ENCODE data around the gene NSDHL.

The NSDHL gene

GRCh38 chrX:152897222-152898131, 66.6 kb downstream of the NSDHL start, which contains the start of gene ZNF185:
TSS of gene ZNF185 (plus strand) at chrX:152898067. CDS start at chrX:152914490, 16,423 bp downstream.
- FAIRE-seq (no peak), DNase-seq (ENCODE audit: insufficient read length, low spot score) (no peak)
- no peak for TF ChIP-seq POLR2AphosphoS5 (IDR thresholded peaks at IDR 0.05; ENCODE audit: low read depth, low read length)
- no peak for TF ChIP-seq POLR2A (IDR thresholded peaks at IDR 0.05; ENCODE audit: low read depth, low read length)
- TF ChIP-seq POU2F2 (IDR thresholded peaks at IDR 0.05; ENCODE audit: low read depth, low read length) = no peak
- TF ChIP-seq SPI1 (IDR thresholded peaks at IDR 0.05; ENCODE audit: low read depth, low read length) = no peak
- TF ChIP-seq TAF1 (IDR thresholded peaks at IDR 0.05; ENCODE audit: low read depth, low read length) = no peak
- TF ChIP-seq PAX5 (IDR thresholded peaks at IDR 0.05; ENCODE audit: insufficient read depth, low read length, severe bottlenecking) = no peak

DNA sequence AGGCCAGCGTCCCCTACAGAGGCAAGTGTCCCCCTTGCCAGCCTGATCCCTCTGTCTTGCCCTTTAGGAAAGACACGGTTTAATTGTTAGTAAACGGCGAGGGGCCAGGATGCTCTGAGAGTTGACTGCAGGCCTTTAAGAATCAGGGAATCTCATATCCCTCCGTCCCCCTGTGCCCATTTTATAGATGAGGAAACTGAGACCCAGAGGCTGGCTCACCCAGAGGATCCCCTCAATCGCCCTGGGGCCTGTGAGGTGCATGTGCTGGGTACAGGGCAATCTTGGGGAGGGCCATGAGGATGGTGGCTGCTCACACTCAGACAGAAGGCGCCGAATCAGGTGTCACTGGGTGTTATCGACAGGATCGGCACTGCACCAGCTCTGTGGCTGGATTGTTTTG, 67.6 kb downstream of the NSDHL start:
- no peak for FAIRE-seq
- TF ChIP-seq PAX5 (IDR thresholded peaks at IDR 0.05; ENCODE audit: insufficient read depth, low read length, severe bottlenecking) = no peak
- no peak for TF ChIP-seq SPI1 (IDR thresholded peaks at IDR 0.05; ENCODE audit: low read depth, low read length)
- no peak for TF ChIP-seq POLR2AphosphoS5 (IDR thresholded peaks at IDR 0.05; ENCODE audit: low read depth, low read length)
- no peak for TF ChIP-seq TAF1 (IDR thresholded peaks at IDR 0.05; ENCODE audit: low read depth, low read length)
- no peak for TF ChIP-seq POU2F2 (IDR thresholded peaks at IDR 0.05; ENCODE audit: low read depth, low read length)
- TF ChIP-seq POLR2A (IDR thresholded peaks at IDR 0.05; ENCODE audit: low read depth, low read length) = no peak

DNA sequence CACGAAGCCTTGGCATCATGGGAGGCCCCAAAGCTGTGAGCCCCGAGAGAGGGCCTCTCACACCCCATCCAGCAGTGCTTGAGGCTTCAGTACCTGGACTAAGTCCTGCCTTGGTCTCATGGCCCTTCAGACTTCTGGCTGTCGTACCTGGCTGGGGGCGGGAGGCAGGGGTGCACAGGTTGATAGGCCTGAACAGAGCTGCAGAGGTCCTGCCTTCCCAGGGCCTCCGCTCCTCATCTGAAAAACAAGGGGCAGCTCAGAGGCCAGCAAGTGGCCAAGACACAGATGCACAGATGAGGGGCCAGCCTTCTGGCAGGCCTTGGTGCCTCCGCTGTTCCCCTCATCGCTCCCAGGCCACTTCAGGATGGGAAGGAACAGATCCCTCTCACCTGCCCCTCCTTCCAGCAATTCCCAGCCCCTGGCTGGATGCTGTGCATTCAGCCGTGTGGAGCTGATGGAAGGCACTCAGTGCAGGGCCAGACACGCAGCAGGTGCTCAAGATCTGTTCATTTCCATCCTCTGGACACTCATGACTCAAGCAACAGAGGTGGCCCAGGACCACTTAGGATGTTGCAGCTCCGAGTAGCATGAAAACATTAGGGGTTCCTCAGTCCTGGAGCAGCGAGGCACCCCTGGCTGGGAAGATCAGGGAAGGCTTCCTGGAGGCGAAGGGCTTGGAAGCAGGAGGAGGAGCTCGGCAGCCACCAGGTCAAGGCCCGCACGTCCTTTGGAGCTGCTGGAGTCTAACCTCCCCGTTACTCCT, 68.4 kb downstream of the NSDHL start:
- no peak for DNase-seq (ENCODE audit: insufficient read length, low spot score)
- TF ChIP-seq POU2F2 (IDR thresholded peaks at IDR 0.05; ENCODE audit: low read depth, low read length) (no peak), TAF1 (IDR thresholded peaks at IDR 0.05; ENCODE audit: low read depth, low read length) (no peak), PAX5 (IDR thresholded peaks at IDR 0.05; ENCODE audit: insufficient read depth, low read length, severe bottlenecking) (no peak), POLR2A (IDR thresholded peaks at IDR 0.05; ENCODE audit: low read depth, low read length) (no peak), SPI1 (IDR thresholded peaks at IDR 0.05; ENCODE audit: low read depth, low read length) (no peak), POLR2AphosphoS5 (IDR thresholded peaks at IDR 0.05; ENCODE audit: low read depth, low read length) (no peak)
- no peak for FAIRE-seq

More for the DNA sequence above, 67.6 kb downstream of the NSDHL start:
- DNase-seq (ENCODE audit: insufficient read length, low spot score) = no peak

DNA sequence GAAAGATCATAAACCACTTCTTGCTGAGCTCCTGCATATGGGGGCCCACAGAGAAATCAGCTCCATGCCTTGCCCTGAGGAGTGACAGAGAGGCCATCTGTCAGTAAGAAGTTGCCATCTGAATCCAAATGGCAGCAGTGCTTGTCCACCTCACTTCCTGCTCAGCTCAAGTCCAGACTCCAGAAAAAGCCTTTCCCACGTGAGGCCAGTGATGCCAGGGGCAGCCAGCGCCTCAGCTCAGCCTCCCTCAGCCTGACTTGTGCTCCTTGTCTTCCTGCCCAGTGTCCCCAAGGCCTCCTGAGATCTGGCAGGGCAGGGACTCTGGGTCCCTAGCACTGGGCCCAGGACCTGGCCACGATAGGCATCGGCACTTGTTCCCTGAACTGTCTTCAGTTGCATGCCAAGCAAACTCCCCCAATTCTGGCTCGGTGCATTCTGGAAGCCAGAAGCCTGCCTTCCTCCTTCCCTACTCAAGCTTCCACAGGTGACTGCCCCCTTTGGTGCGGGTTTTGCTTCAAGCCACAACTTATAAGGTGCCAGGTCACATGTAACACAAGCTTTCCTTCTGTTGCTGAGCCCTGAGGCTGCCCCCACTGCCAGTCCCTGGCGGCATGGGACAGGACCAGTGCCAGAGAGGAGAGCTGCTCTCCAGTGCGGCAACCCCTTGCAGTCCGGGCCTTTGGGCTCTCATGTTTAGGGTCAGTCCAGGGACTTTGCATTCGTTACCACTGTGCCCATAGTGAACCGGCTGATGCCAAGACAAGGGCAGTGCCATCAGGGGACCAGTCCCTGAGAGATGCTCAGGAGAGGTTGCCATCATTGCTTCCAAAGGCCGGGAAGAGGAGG, 69.2 kb downstream of the NSDHL start:
- no peak for DNase-seq (ENCODE audit: insufficient read length, low spot score)
- TF ChIP-seq POLR2AphosphoS5 (IDR thresholded peaks at IDR 0.05; ENCODE audit: low read depth, low read length) (no peak), POU2F2 (IDR thresholded peaks at IDR 0.05; ENCODE audit: low read depth, low read length) (no peak), TAF1 (IDR thresholded peaks at IDR 0.05; ENCODE audit: low read depth, low read length) (no peak), PAX5 (IDR thresholded peaks at IDR 0.05; ENCODE audit: insufficient read depth, low read length, severe bottlenecking) (no peak), POLR2A (IDR thresholded peaks at IDR 0.05; ENCODE audit: low read depth, low read length) (no peak), SPI1 (IDR thresholded peaks at IDR 0.05; ENCODE audit: low read depth, low read length) (no peak)
- FAIRE-seq = no peak

- DNase-seq (ENCODE audit: insufficient read length, low spot score) = no peak
- FAIRE-seq = no peak
- TF ChIP-seq POU2F2 (IDR thresholded peaks at IDR 0.05; ENCODE audit: low read depth, low read length) (no peak), POLR2A (IDR thresholded peaks at IDR 0.05; ENCODE audit: low read depth, low read length) (no peak), SPI1 (IDR thresholded peaks at IDR 0.05; ENCODE audit: low read depth, low read length) (no peak), PAX5 (IDR thresholded peaks at IDR 0.05; ENCODE audit: insufficient read depth, low read length, severe bottlenecking) (no peak)
Measured at GRCh38 chrX:152900937-152901445, 70.1 kb downstream of the NSDHL start.

DNA sequence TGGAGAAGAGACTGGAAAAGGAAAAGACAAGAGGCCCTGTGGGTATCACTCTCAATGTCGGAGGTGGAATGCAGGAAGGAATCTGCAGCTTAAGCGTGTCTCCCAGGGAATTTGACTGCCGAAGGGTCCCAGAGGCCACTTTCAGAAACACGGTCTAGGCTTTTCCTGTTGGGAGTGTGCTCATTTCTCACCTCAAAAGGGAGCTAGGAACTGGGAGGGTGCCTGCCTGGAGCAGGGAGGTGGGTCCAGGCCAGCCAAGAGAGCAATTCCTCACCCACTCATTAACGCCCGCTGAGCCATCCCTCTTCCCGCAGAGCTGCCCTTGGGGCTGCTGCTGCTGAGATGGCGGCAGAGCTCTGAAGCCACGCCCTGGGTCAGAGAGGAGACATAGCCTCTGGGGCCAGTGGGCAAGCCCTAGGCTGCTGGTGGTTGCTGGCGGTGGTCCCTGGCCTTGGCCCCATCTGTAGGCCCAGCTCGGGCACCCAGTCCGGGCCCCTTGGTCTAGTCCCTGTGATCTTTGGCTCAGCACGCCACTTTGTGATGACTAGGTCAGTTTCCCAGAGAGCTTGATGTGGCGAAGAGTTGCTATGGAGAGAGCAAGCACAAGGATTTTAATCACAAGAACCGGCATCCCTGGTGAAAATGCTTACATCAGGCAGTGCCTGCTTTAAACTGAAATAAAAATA, 71.1 kb downstream of the NSDHL start:
- FAIRE-seq = no peak
- no peak for DNase-seq (ENCODE audit: insufficient read length, low spot score)
- TF ChIP-seq PAX5 (IDR thresholded peaks at IDR 0.05; ENCODE audit: insufficient read depth, low read length, severe bottlenecking) (no peak), POLR2AphosphoS5 (IDR thresholded peaks at IDR 0.05; ENCODE audit: low read depth, low read length) (no peak), SPI1 (IDR thresholded peaks at IDR 0.05; ENCODE audit: low read depth, low read length) (no peak), POLR2A (IDR thresholded peaks at IDR 0.05; ENCODE audit: low read depth, low read length) (no peak), POU2F2 (IDR thresholded peaks at IDR 0.05; ENCODE audit: low read depth, low read length) (no peak), TAF1 (IDR thresholded peaks at IDR 0.05; ENCODE audit: low read depth, low read length) (no peak)

GRCh38 chrX:152902502-152902820, 71.6 kb downstream of the NSDHL start:
- TF ChIP-seq SPI1 (IDR thresholded peaks at IDR 0.05; ENCODE audit: low read depth, low read length) = no peak
- no peak for TF ChIP-seq POLR2AphosphoS5 (IDR thresholded peaks at IDR 0.05; ENCODE audit: low read depth, low read length)
- no peak for TF ChIP-seq POU2F2 (IDR thresholded peaks at IDR 0.05; ENCODE audit: low read depth, low read length)
- TF ChIP-seq POLR2A (IDR thresholded peaks at IDR 0.05; ENCODE audit: low read depth, low read length) = no peak
- no peak for TF ChIP-seq TAF1 (IDR thresholded peaks at IDR 0.05; ENCODE audit: low read depth, low read length)
- TF ChIP-seq PAX5 (IDR thresholded peaks at IDR 0.05; ENCODE audit: insufficient read depth, low read length, severe bottlenecking) = no peak
- DNase-seq (ENCODE audit: insufficient read length, low spot score) = no peak
- FAIRE-seq = no peak

GRCh38 chrX:152903589-152903988, 72.7 kb downstream of the NSDHL start:
- FAIRE-seq = no peak
- no peak for DNase-seq (ENCODE audit: insufficient read length, low spot score)

More at GRCh38 chrX:152903589-152903988, 72.7 kb downstream of the NSDHL start:
- TF ChIP-seq PAX5 (IDR thresholded peaks at IDR 0.05; ENCODE audit: insufficient read depth, low read length, severe bottlenecking) (no peak), SPI1 (IDR thresholded peaks at IDR 0.05; ENCODE audit: low read depth, low read length) (no peak), POLR2A (IDR thresholded peaks at IDR 0.05; ENCODE audit: low read depth, low read length) (no peak), POLR2AphosphoS5 (IDR thresholded peaks at IDR 0.05; ENCODE audit: low read depth, low read length) (no peak), TAF1 (IDR thresholded peaks at IDR 0.05; ENCODE audit: low read depth, low read length) (no peak), POU2F2 (IDR thresholded peaks at IDR 0.05; ENCODE audit: low read depth, low read length) (no peak)
